Omental fat pad (tissue), 4 donors: Measurements from ENCODE around the gene SGMS1. TPM values are rescaled to one million over a fixed set of nuclear protein-coding genes. Genes with fewer than 3 reads are reported as not detected.
A peak's percentile ranks its signal among the peaks of the same experiment; 100 is the strongest.
"Not testable (repeated sequence)": the region's sequence is repeated elsewhere in the genome, so short reads cannot be mapped to it uniquely, and the experiment has no call there.

Experiments used
- ATAC-seq: fragments of 150-250 bp; one replicate; pipeline ENCODE4 v1.9.1; 2016; ENCODE audit warnings: mild to moderate bottlenecking, moderate library complexity; ENCODE audit not compliant: low FRiP score
- DNase-seq: peaks from one replicate; pipeline ENCODE4 v3.0.0-alpha.2; 2019; ENCODE audit warnings: low spot score
- total RNA-seq, 4 donors: library from RNA; depleted of rRNA; stranded (reverse); fragments of >200 nt; gene quantifications; one replicate each; pipeline ENCODE4 v1.1.0, GENCODE V29; 2016
- TF ChIP-seq, protein P1 (sequence below), 3 donors: fragments of 450-650 bp; IDR thresholded peaks; one replicate each; pipeline ENCODE4 v1.5.1; 2016 to 2017; ENCODE audit warnings: antibody characterized with exemption in 3 of 3, mild to moderate bottlenecking in 3 of 3, moderate library complexity in 2 of 3

Gene SGMS1
- total RNA-seq, 4 donors from 2014 or later, result 82.5 to 136 (median 96.4) TPM

DNA sequence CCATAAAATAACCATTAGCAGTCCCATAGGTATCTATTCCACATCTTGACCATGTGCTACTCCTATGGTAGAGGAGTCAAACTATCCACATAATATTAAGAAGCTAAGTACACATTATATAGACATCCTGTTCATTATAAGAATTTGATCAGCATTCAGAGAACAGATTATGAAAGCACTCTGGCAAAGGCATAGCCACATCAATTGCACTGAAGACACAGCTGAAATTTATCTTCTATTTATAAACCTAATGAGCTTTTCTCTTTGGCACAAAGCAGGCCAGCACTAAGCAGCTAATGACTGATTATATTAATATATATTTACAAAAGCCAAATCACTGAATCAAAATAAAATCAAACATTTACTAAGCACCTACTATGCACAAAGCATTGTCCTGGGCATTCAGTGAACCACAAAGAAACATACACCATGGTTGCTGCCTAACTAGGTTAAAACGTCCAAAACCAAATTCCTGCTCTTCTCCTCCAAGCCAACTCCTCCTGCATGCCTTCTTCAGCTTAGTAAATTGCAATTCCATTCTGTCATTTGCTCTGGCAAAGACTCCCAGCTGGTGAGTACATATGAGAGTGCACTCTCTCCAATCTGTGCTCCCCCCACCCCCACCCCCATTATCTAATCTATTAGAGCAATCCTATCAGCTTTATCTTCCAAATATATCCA lies 249.8 kb downstream of the SGMS1 start:
- peak; percentile 30 for ATAC-seq
- DNase-seq, result no peak
- TF ChIP-seq, protein P1, sequence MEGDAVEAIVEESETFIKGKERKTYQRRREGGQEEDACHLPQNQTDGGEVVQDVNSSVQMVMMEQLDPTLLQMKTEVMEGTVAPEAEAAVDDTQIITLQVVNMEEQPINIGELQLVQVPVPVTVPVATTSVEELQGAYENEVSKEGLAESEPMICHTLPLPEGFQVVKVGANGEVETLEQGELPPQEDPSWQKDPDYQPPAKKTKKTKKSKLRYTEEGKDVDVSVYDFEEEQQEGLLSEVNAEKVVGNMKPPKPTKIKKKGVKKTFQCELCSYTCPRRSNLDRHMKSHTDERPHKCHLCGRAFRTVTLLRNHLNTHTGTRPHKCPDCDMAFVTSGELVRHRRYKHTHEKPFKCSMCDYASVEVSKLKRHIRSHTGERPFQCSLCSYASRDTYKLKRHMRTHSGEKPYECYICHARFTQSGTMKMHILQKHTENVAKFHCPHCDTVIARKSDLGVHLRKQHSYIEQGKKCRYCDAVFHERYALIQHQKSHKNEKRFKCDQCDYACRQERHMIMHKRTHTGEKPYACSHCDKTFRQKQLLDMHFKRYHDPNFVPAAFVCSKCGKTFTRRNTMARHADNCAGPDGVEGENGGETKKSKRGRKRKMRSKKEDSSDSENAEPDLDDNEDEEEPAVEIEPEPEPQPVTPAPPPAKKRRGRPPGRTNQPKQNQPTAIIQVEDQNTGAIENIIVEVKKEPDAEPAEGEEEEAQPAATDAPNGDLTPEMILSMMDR (IDR thresholded peaks at IDR 0.05), result no peak

DNA sequence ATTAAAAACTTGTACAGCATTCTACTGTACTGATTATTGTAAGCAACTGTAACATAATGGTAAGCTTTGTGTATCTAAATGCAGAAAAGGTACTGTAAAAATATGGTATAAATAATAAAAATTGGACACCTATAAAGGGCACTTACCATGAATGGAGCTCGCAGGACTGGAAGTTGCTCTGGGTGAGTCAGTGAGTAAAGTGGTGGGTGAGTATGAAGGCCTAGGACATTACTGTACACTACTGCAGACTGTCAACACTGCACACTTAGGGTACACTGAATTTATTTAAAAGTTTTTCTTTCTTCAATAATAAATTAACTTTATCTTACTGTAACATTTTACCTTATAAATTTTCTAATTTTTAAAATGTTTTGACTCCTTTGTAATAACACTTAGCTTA lies 253.8 kb downstream of the SGMS1 start:
- DNase-seq (no peak), ATAC-seq (no peak)
- TF ChIP-seq, protein P1 (IDR thresholded peaks at IDR 0.05), result no peak

DNA sequence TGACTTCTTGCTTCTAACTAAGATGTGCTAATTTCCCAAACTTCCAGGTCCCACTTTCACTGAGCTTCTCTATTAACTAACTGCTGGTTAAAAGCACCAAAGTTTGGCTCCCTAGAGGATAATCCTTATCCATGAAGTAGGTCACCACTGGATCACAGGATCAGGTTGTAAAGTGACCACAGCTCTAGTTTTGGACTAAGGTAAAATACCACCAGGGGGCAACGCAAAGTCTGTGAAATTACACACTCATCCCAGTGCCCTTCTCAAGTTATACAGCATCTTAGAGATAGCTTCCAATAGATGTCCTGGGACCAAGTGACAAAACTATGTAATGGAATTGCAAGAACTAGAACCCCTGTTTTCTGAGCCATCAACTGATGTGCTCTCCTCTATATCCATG lies 256.0 kb downstream of the SGMS1 start:
- no peak for DNase-seq
- ATAC-seq, result peak; percentile 57
- TF ChIP-seq, protein P1 (IDR thresholded peaks at IDR 0.05), result no peak

- DNase-seq, ATAC-seq: not testable (repeated sequence)
These were observed 257.3 kb downstream of the SGMS1 start for GRCh38 chr10:50366421-50366820.

DNA sequence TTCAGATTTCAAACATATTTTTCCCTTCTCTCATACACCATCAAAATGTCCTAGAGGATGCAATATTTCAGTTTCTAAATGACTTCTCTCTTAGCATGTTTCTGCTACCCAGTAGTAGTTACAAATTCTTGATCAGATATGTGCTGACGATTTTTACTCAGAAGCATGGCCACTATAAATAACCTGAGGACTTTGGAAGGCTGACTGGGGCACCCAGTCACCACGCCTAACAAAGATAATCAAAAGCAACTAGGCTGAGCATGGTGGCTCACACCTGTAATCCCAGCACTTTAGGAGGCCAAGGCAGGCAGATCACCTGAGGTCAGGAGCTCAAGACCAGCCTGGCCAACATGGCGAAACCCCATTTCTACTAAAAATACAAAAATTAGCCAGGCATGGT lies 259.0 kb downstream of the SGMS1 start:
- not testable (repeated sequence) for ATAC-seq, DNase-seq

- TF ChIP-seq, protein P1 (IDR thresholded peaks at IDR 0.05), result no peak
- DNase-seq, result no peak
- no peak for ATAC-seq
These were observed 261.1 kb downstream of the SGMS1 start for GRCh38 chr10:50362547-50363125.

GRCh38 chr10:50361946-50362345 lies 261.8 kb downstream of the SGMS1 start:
- TF ChIP-seq, protein P1 (IDR thresholded peaks at IDR 0.05), result no peak
- ATAC-seq, result no peak
- no peak for DNase-seq

GRCh38 chr10:50360077-50360850 lies 263.5 kb downstream of the SGMS1 start:
- ATAC-seq (no peak), DNase-seq (no peak)
- TF ChIP-seq, protein P1 (IDR thresholded peaks at IDR 0.05), result no peak
